ENCODE results near the gene EXOC6B. TPM values are rescaled to one million over a fixed set of nuclear protein-coding genes. Genes with fewer than 3 reads are reported as not detected.

Gene EXOC6B
- polyA plus RNA-seq, 3 donors: 3.2 to 8.2 (median 8.0) TPM

DNA sequence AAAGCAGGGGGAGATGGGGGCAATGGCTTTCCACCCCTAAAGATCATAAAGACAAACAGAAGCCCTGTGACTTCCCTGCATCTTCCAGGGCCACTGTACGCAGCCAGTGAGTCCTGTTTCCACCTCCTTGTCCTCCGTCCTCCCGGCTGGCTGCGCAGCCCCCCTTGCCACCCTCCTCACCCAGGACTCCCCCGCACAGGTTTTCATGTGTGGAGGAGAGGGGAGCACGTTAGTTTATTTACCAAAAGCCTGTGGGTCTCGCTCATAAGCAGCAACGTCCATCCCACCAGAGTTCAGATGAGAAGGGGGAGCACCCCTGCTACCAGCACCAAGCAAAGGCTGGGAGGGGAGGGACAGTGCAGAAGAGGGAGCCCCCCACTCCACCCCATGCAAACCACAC lies 689.9 kb downstream of the EXOC6B start:
- 73 to 84% (median 80%) methylated on average over 8 of the region's 8 CpGs for WGBS, 3 donors
- no peak overlapping the region for H3K27ac ChIP-seq (ENCODE audit: low read depth, low read length)

DNA sequence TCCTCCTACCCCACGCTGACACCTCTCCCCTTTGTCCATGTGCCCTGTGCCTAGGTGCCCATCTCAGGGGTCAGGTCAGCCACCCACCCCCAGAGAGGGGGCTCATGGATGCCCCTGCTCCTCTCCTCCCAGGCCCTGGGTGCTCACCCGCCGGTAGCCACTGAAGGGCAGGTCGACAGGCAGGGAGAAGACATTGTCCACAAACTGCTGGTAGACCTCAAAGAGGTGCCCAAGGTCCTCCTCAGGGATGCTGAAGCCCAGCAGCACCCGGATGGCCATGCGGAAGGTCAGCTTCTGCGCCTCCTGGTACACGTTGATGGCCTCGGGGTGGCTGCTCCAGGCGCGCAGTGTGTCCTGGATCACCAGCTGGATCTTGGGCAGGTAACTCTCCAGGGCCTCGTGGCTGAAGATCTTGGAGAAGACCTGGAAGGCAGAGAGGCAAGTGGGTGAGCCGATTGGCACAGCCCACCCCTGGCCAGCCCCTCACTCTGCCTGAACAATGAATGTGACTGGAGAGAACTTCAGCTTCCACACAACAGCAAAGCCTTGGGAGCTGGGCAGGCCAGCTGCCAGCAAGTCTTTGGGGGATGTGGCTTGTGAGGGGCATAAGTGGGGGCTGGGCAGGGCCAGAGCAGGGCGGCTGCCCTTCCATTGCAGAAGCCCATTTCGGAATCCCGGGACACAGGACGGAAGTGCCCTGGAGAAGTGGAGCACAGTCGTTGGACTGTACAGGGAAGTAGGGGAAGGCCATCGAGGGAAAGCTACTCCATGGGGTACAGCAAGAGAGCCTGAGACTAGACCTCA lies 690.6 kb downstream of the EXOC6B start:
- H3K27ac ChIP-seq (ENCODE audit: low read depth, low read length): no peak overlapping the region
- WGBS, 3 donors: 83 to 91% (median 89%) methylated on average over 18 to 19 of the region's 19 CpGs

DNA sequence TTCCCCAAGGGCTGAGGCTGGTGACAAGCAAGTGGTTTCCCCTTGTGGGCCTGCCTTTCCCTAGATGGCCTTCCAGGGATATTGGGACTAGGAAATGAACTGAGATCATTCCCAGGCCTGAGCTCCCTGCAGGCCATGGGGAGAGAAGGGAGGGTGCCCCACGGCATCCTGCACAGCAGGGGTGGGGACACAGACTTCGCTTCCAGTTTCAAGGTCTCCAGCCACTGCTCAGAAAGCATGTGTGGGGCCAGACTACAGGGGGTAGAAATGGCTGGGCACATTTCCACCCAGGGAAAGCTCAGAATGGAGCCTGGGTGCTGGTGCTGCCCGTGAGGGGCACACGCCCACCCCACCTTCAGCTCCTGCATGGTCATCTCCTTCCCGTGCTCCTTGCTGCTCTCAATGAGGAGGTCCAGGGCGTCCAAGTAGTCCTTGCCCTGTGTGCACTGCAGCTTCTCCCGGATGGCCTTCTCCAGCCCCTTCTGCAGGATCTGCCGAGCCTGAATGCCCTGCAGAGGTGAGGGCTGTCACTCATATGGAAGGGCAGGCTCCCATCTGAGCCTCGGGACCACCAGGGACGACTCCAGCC lies 691.3 kb downstream of the EXOC6B start:
- WGBS, 3 donors: 72 to 88% (median 81%) methylated on average over 10 of the region's 10 CpGs
- H3K27ac ChIP-seq (ENCODE audit: low read depth, low read length): no peak overlapping the region

DNA sequence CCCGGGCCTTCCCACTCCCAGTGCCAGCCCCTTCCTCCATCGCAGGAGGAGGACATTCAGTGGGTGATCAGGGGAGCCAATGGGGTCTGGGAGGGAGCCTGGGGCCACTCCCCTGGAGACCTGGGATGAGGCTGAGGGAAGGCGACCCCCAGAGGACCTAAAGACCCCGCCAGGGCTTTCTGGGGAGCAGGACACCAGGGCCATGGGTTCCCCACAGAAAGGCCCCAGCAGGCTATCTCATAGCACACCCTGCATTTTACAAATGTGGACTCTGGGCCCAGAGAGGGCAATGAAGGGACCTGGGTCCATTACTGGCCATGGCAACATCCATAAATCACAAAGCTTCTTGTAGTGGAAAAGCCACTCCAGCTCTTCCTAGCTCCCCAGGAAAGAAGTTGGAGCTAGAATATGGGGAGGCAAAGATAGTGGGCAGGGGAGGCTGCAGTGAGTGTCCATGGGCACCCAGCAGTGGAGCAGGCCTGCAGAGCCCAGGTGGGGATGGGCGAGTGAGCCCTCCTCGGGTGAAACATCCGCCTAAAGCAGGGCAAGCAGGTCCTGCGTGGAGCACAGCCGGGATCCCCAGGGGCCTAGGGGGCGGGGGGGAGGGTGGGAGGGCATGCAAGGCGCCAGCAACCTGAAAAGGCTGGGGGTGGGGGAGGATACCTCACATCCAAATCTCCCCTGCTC lies 692.0 kb downstream of the EXOC6B start:
- H3K27ac ChIP-seq (ENCODE audit: low read depth, low read length): no peak overlapping the region
- 83 to 94% (median 84%) methylated on average over 8 to 11 of the region's 11 CpGs for WGBS, 3 donors

DNA sequence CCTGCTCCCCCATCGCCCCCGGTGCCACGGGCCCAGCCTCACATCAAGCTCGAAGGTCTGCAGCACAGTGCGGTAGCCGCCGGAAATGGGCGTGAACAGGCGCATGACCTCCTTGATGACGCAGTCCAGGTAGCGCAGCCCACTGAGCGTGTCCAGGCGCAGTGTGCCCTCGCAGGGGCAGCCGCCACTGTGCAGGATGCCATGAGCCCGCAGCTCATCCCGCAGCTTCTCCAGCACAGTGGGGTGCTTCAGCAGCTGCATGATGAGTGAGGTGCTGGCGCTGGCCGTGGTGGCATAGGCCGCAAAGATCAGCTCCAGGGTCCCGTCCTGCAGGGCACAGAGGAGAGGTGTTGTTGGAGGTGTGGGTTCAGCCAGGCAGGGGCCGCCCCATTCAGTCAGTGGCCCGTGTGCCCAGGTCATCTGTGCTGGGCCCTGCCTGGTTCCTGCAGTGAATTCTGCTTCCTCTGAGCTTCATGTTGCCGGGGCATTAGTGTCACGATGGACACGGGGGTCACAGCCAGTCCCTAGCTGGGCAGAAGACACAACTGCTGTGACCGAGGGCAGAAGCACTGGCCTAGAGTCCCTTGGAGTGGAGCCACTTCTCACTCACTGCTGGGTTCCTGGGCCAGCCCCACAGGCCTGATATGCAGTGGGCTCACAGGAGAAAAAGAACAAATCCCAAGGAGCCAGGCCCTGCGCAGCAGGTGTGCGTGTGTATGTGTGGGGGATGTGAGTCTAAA lies 692.7 kb downstream of the EXOC6B start:
- WGBS, 3 donors: 92 to 96% (median 94%) methylated on average over 29 of the region's 29 CpGs
- no peak overlapping the region for H3K27ac ChIP-seq (ENCODE audit: low read depth, low read length)

DNA sequence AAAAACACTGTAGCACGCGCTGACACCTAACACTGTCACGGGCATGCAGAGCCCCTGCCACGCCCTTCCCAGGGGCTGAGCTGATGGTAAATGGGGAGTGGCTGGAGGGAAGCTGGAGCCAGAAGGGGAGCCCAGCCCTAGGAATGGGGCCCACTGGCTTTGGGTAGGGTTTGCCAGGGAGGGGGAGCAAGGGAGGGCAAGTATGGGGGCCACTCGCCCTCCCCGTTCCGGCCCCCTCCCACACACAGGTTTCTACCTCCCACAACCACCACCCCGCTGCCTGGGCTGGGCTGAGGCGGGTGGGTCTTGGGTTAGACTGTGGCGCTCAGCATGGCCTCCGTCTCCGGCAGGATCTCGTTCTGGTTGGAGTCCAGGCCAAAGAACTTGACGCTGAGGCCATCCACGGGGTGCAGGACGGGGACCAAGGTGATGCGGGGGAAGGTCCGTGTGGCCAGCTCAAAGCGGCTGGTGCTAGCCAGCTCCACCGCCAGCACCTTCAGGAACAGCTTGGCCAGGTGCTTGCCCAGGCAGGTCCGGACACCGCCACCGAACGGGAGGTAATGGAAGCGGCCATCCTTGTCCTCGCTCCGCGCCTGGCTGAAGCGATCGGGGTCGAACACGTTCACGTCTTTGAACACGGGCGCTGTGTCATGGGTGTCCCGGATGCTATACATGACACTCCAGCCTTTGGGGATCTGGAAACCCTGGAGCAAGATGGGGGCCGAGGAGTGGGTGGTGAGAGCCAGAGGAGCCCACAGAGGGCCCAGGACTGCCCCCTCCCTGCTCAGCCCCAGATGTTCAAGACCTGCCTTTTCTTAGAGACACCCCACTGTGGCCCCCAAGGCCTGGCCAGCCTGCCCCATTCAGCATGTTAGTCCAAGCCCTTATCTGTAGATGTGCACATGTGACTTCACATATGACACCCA lies 693.7 kb downstream of the EXOC6B start:
- H3K27ac ChIP-seq (ENCODE audit: low read depth, low read length): no peak overlapping the region
- WGBS, 3 donors: 90 to 94% (median 93%) methylated on average over 34 to 37 of the region's 37 CpGs

DNA sequence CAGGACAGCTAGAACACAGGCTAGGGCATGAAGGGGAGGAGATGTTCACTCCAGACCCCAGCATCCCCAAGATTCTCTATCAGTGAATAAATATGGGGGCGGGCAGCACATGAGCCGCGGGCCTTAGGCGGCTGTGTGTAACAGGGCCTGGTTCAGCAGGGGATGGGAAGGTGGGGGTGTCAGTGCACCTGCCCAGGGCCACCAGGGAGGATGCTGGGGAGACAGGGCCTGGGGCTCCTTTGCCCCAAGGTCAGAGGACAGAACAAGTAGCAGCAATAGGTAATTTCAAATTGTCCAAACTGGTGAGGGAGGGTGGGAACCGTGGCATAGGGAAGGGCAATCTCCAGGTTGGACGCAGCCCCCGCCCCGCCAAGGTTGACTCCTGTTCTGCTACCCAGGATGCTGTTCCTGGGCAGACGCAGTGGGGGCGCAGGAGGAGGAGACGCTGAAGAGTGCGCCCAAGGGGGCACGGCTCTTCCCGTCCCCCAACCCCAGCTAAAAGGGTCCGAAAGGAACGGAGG lies 694.4 kb downstream of the EXOC6B start:
- 90 to 93% (median 92%) methylated on average over 16 of the region's 16 CpGs for WGBS, 3 donors
- no peak overlapping the region for H3K27ac ChIP-seq (ENCODE audit: low read depth, low read length)

DNA sequence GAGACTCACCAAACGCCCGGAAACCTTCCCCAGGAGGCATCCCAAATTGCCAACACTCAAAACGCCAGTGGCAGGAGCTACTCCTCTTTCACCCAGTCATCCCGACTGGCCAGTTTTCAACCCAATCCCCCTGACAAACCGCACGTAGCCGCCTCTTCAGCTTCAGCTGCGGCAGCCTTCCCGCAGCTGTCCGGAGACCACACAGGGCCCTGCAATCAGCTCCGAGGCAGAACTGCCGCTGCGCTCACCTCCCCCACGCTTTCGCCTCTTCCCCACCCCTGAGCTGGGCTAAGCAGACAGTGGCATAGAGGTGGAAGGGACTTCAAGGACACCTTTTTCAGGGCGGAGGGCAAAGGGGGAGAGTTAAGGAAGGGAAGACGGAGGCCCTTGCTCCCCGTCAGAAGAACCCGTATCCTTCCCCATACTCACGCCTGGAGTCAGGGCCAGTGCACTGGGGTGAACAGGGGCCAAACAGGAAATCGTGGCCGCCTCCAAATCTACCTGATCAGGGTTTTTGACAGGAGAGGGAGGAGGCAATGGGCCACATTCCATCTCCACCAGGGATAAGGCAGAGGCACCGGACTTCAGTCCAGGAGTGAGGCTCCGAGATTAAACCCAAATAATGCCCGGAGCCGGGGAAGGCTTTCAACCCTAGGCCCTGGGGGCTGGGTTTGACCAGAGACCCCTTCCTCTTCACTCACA lies 695.0 kb downstream of the EXOC6B start:
- H3K27ac ChIP-seq (ENCODE audit: low read depth, low read length): no peak overlapping the region
- WGBS, 3 donors: 34 to 69% (median 66%) methylated on average over 26 of the region's 26 CpGs

DNA sequence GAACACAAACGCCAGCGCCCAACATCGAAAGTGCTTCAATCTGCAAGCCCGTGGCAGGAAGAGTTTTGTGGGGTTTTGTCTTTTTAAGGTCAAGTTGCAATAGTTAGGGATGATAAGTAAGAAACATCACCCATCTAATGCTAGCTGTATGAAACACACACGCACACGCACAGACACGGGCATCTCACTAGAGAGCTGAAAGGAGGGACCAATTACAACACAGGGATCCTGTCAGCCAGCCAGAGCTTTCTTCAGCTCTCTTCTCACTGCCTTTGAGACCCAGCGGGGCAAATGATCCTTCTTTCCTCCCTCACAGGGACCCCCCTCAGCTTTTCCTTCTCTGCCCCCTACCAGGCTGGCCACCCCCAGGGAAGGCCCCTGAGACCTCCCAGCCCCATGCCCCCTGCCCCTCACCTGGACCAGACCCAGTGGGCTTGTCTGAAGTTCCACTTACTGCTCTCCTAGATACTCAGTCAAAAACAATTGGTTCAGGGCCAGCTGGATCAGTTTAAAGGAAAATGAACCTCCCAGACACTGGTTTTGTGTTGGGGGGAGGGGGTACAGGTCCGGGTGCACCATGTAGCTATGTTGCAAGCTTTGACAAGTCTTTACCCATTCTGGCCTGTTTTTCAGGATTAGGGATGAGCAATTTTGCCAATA lies 696.0 kb downstream of the EXOC6B start:
- 77 to 82% (median 80%) methylated on average over 9 of the region's 9 CpGs for WGBS, 3 donors
- no peak overlapping the region for H3K27ac ChIP-seq (ENCODE audit: low read depth, low read length)

DNA sequence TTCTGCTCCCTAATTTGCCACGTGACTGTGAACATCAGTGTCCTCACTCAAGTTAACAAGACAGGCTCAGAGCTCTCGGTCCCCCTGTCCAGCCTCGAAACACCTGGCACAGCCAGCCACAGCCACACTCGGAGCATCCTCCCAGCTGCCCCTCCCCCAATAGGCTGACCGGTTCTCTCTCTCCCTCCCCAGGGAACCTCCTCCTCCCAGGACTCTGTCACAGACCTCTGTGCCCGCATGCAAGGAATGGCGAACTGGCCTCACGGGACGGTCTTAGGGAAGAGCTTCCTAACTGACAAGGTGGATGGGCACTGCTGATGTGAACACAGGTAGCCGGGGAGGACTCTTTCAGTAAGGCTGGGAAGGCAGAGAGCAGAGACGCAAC lies 697.0 kb downstream of the EXOC6B start:
- H3K27ac ChIP-seq (ENCODE audit: low read depth, low read length): no peak overlapping the region
- WGBS, 3 donors: 68 to 90% (median 86%) methylated on average over 10 to 11 of the region's 11 CpGs

DNA sequence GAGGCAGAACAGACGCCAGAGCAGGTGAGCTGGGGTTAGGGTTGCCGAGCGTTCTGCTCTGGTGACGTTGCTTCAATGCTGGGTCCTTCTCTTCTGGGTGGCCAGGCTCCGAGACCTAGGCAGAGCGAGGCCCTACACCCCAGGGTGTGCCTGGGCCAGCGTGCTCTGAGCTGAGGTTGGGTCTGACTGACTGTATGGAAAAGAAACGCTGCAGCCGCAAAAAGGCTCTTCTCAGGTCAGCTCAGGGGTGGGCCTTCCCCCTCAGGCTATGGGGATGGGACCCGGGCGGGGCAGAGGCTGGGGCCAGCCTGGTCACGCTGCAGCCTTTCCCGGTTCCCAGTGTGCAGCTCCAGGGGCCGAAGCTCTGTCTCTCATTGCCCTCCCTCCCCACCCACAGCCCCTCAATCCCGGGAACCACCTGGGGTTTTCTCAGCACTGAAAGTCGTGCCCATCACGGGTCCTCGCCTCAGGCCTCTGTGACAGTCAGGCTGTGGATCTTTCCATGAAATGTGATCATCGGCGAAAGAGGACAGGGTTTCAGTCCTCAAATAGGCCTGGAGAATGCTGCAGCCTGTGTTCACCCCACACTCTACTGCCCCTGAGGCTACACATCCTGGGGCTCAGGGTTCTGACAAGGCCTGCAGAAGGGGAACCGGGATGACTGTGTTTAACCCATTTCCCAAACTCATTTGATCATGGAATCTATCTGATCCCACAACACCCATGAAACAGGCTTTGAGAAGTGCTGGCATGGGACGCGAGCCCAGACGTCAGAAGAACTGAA lies 697.6 kb downstream of the EXOC6B start:
- 82 to 93% (median 84%) methylated on average over 24 of the region's 24 CpGs for WGBS, 3 donors
- no peak overlapping the region for H3K27ac ChIP-seq (ENCODE audit: low read depth, low read length)

DNA sequence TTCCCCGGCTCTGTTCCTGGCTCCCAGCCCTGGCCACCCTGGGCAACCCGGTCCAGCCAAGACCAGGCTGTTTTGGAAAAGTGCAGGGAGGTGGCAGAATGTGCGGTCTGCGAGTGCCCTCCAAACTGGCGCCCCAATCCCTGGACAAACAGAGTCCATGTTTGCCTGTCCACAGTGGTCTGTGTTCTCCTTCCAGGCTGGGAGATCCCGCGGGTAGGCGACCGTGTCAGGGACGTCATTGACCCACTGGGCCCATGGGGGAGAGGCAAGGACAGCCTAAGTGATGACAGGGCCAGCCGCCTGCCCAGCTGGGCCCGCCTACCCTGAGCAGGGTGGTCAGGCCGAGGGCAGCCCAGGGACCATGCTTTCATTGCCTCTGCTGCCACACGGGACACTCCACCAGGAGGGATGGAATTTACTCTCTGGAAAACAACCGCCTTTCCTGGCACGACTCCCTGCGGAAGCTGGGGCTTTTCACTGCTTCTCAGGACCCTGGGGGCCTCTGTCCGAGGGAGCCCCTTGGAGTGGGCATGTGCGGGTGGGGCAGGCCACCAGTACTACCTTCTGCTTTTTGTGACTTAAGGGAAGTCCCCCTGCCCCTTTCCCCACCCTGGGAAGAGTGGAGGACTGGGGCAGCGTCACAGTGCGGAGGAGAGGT lies 698.3 kb downstream of the EXOC6B start:
- WGBS, 3 donors: 64 to 88% (median 84%) methylated on average over 21 of the region's 21 CpGs
- no peak overlapping the region for H3K27ac ChIP-seq (ENCODE audit: low read depth, low read length)

DNA sequence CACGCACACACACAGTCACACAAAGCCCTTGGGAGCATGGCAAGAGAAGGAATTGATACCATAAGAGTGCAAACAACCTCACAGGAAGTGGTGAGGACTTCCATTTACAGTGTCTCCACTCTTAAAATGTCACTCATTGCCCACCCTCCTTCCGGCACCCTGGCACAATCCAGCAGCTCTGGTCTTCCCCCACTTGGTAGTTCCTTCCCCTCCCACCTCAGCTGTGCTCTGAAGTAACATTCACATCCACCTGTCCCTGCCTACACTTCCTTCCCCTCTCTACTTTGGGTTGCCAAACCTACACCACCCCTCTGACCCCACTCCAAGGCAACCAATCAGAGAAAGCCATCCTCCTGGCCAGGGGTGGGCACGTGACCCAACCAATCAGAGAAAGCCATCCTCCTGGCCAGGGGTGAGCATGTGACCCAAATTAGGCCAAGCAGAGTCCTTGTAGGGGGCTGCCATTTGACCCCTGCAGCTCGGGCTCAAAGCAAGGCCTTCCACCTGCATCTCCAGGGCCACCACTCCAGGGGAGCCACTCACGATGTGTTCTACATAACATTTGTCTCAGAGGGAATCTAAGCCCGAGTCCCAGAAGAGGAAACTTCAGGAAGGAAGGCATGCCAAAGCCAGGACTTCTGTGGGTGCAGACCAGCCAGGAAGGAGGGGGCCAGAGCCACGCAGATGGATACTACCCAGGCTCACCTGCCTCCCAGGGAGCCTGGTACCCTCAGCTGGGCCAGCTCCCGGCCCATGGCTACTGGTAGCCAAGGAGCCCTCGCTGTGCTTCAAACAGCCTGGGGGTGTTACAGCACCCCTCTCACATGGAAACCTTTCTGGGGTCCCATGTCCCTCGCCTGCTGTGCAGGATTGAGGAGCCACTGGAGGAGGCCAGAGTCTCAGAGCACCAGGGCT lies 699.4 kb downstream of the EXOC6B start:
- 78 to 85% (median 82%) methylated on average over 10 of the region's 10 CpGs for WGBS, 3 donors
- no peak overlapping the region for H3K27ac ChIP-seq (ENCODE audit: low read depth, low read length)

Measured in adipose tissue (tissue), 3 donors.